Right lung (tissue), 5 donors: ENCODE measurements around the gene GAL3ST2. TPM values are rescaled to one million over a fixed set of nuclear protein-coding genes. Genes with fewer than 3 reads are reported as not detected.
"Not testable (repeated sequence)": the region's sequence is repeated elsewhere in the genome, so short reads cannot be mapped to it uniquely, and the experiment has no call there.

Experiments used
- DNase-seq, 2 donors: peaks; one replicate each; pipeline ENCODE4 v3.0.0-alpha.2; 2013
- polyA plus RNA-seq, 5 donors: library from polyadenylated mRNA; unstranded; fragments of 120-200 nt; gene quantifications; one replicate each; pipeline versions ENCODE4 v1.2.1 to v1.2.3, GENCODE V29; 2013; ENCODE audit warnings: inconsistent platforms in 1 of 5, low replicate concordance in 1 of 5; ENCODE audit not compliant: insufficient read length in 5 of 5, insufficient read depth in 1 of 5

Gene GAL3ST2
- polyA plus RNA-seq, 5 donors = 0.15 to 0.33 (median 0.27) TPM

GRCh38 chr2:241768251-241768711 lies 8.3 kb upstream of the GAL3ST2 start:
- no peak for DNase-seq

GRCh38 chr2:241768850-241769249 lies 7.8 kb upstream of the GAL3ST2 start:
- DNase-seq = no peak

GRCh38 chr2:241769819-241770184 lies 6.8 kb upstream of the GAL3ST2 start:
- DNase-seq = no peak

- no peak for DNase-seq
These were observed 6.3 kb upstream of the GAL3ST2 start for GRCh38 chr2:241770185-241770935.

- no peak for DNase-seq
These were observed 5.7 kb upstream of the GAL3ST2 start for GRCh38 chr2:241770936-241771285.

- peak; percentile 67 to 78 for DNase-seq
These were observed 5.1 kb upstream of the GAL3ST2 start for GRCh38 chr2:241771286-241772062.

- DNase-seq = no peak
These were observed 4.5 kb upstream of the GAL3ST2 start for GRCh38 chr2:241772063-241772499.

GRCh38 chr2:241773511-241774418 lies 2.9 kb upstream of the GAL3ST2 start:
- DNase-seq = no peak

- DNase-seq = no peak
These were observed 2.0 kb upstream of the GAL3ST2 start for GRCh38 chr2:241774419-241775222.

- DNase-seq = no peak
These were observed 1.1 kb upstream of the GAL3ST2 start for GRCh38 chr2:241775223-241776177.

- DNase-seq = no peak
These were observed 606 bp downstream of the GAL3ST2 start for GRCh38 chr2:241777170-241777685.

- DNase-seq = no peak
These were observed 1.3 kb downstream of the GAL3ST2 start for GRCh38 chr2:241777686-241778627.

GRCh38 chr2:241780939-241781569 lies 4.4 kb downstream of the GAL3ST2 start:
- DNase-seq = no peak

- not testable (repeated sequence) for DNase-seq
These were observed 5.4 kb downstream of the GAL3ST2 start for GRCh38 chr2:241782053-241782452.

- DNase-seq = no peak
These were observed 11.5 kb downstream of the GAL3ST2 start for GRCh38 chr2:241788135-241788534.

- no peak for DNase-seq
These were observed 11.9 kb downstream of the GAL3ST2 start for GRCh38 chr2:241788572-241788971.

- not testable (repeated sequence) for DNase-seq
These were observed 14.8 kb downstream of the GAL3ST2 start for GRCh38 chr2:241791385-241791784.

GRCh38 chr2:241793385-241793784 lies 16.8 kb downstream of the GAL3ST2 start:
- DNase-seq = no peak
